HG02973 (cell line): Measurements from ENCODE around the gene CNDP2.
"Not testable (repeated sequence)": the region's sequence is repeated elsewhere in the genome, so short reads cannot be mapped to it uniquely, and the experiment has no call there.

ENCODE experiments used
- ATAC-seq: cut with Tn5 transposase; IDR thresholded peaks from one replicate; pipeline ENCODE4 v1.9.1; 2021; ENCODE audit warnings: moderate library complexity; ENCODE audit not compliant: unreplicated experiment

Gene CNDP2

DNA sequence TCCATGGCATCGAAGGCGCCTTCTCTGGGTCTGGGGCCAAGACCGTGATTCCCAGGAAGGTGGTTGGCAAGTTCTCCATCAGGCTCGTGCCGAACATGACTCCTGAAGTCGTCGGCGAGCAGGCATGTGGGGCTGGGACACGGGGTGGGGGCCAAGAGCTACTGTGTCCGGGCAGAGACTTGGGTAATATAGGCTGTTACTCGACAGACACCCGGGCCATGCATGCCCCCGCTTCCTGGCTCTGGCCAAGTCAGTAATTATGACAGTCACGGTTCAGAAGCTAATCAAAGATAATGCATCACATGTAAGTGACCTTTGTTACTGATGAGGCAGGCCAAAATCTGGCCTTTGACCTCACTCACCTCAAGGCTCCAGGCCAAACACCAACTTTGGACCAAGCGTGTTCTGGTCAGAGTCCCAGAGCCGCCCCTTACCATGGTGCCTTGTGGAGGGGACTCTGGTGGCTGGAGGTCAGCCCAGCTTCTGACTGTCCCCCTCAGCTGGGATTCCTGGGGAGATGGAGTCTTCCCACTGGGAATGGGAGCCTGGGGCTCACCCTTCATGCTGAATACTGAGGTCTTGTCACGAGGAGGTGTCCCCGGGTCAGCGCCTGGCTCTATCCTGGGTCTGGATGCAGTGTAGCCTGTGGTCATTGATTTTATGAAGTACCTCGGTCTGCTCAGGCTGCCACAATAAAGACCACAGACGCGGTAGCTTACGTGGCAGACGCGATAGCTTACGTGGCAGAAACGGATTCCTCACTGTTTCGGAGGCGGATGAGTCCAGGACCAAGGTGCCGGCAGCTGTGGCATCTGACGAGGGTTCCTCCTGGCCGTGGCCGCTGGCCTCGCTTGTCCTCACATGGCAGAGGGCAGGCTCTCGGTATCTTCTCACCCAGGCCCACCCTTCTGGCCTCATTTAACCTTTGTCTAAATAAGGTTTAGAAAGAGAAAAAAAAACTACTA lies 20.4 kb downstream of the CNDP2 start:
- no peak for ATAC-seq

DNA sequence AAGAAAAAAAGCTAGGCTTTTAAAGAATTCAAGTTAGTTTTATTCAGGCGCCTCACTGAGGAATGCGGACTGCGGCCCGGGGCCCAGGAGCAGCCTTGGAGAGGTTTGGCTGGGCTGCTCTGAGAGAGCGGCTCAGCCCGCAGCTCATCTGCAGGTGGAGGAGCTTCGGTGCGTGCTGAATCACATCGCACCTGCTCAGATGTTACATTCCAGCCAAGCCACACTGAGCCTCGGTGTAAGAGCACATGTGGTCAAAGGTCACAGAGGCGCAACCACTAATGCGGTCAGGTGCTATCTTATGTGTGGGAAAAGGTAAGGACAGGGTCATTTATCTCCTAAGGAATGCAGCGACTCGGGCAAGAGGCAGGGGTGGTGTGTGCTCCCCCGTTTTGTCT lies 21.1 kb downstream of the CNDP2 start:
- ATAC-seq: no peak

DNA sequence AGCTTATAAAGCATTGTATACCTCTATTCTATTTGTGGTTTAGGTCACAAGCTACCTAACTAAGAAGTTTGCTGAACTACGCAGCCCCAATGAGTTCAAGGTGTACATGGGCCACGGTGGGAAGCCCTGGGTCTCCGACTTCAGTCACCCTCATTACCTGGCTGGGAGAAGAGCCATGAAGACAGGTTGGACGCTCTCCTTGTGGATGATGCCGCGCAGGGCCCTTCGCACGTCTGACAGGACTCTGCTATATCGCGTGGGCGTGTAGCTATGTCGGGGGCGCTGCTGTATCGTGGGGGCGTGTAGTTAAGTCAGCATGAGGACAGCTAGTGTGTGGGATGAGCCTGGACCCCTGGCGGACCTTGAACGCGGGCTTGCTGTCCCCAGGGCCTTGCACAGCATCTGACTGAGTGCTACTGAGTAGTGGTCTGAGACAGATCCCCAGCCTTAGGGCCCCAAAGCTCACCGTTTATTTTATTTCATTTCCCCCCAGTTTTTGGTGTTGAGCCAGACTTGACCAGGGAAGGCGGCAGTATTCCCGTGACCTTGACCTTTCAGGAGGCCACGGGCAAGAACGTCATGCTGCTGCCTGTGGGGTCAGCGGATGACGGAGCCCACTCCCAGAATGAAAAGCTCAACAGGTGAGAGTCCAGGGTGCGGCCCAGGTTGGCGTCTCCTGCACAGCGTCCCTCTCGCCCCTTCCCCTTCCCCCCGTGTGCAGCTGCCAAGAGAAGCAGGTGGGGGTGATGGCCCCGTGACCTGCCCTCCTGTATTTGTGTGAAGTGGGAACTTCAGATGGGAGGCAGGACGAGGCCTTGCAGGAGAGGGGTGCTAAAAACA lies 22.5 kb downstream of the CNDP2 start:
- ATAC-seq: no peak

DNA sequence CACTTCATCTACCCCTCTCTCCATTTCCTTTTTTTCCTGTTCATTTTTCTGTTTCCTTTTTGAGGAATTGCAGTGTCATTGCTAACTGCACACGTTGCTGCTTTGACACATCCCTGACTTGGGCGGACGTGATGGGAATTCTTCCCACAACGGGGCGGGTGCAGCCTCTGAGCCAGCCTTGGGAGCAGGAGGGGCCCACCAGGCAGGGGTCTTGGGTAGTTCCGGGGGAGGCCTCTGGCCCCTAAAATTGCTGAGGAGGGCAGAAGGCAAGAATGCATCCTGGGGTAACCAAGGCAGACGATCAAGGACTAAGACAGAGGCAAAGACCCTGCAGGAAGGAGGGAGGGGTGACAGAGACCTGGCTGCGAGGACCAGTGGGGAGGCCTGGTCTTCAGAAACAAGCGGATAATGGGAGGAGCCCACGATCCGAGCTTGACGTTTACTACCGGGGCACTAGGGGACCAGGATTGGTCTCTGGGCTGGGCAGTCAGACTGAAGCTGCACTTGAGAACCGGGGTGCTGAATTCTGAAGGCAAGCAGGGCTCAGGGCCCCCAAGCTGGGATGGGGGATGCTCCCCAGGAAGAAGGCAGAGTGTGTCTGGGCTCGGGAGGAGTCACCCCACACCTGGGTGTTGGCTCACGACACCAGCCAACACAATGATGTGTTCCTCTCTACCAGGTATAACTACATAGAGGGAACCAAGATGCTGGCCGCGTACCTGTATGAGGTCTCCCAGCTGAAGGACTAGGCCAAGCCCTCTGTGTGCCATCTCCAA lies 23.3 kb downstream of the CNDP2 start:
- no peak for ATAC-seq

DNA sequence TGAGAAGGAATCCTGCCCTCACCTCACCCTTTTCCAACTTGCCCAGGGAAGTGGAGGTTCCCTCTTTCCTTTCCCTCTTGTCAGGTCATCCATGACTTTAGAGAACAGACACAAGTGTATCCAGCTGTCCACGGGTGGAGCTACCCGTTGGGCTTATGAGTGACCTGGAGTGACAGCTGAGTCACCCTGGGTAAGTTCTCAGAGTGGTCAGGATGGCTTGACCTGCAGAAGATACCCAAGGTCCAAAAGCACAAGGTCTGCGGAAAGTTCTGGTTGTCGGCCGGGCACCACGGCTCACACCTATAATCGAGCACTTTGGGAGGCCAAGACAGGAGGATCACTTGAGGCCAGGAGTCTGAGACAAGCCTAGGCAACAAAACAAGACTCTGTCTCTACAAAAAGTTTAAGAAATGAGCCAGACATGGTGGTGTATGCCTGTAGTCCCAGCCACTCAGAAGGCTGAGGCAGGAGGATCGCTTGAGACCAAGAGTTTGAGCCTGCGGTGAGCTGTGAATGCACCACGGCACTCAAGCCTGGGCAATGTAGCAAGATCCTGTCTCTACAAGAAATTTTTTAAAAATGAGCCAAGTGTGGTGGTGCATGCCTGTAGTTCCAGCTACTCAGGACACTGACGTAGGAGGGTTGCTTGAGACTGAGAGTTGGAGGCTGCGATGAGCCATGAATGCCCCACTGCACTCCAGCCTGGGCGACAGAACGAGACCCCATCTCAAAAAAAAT lies 24.1 kb downstream of the CNDP2 start:
- ATAC-seq: no peak

DNA sequence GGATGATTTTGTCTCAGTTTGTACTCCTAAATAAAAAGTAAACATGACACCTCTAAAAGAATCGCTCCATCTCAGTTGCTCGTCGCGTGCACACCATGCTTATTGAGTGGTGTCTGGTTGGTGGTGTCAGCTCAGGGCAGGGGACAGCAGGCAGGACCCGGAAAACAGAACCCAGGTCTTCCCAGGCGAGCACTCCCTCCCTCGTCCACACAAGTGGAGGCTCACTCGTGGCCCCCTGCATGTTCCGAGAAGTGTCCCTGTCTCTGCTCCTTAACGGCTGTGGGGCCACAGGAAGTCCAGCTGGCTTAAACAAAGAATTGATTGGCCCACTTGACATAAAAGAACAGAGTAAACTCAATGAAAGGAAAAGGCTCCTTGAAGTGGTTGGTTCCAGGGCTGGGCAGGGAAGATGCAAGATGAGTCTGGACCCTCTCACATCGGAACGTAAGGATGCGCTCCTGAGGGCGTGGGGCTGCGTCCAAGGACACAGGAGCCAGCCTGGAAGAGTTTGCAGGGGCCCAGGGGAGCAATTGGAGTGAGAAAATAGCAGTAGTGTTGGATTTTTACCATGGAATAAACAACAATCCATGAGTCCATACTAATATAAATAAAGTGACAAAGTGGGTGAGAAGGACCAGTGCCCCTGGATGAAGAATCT lies 25.0 kb downstream of the CNDP2 start:
- no peak for ATAC-seq

DNA sequence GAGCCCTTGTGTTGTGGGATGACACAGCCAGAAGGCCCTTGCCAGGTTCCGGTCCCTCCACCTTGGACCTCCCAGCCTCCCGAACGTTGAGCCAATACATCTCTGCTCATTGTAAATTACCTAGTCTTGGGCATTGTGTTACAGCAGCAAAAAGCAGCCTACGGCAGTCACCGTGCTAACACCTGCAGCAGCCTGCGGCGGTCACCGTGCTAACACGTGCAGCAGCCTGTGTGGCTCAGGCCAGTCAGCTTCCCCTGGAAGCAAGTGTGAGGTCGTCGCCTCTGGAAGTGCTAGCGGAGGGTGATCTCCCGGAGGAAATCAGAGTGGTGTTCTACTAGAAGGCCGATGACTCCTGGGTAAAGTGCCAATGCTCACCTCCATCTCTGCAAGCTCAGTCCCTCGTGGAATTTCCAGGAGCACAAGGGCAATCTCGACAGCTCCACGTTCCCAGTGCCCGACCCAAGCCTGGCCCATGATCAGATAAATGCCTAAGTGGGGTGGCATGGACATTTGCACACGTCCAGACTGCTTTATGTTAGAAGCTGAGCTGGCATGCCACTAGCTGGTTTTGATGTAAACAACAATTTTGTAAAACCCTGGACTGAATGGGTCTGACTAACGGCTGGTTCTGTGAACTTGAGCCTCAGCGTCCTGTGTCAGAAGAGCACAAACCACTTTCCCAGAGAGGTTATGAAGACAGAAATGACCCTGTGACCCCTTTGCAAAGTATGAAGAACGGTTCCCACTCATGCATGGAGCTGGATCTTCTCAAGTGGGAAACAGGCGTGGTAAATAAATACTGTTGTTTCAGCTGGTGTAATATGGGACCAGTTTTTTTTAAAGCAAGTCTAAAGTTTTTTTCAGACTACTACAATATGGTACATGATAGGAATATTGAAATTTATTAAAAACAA lies 26.7 kb downstream of the CNDP2 start:
- no peak for ATAC-seq

DNA sequence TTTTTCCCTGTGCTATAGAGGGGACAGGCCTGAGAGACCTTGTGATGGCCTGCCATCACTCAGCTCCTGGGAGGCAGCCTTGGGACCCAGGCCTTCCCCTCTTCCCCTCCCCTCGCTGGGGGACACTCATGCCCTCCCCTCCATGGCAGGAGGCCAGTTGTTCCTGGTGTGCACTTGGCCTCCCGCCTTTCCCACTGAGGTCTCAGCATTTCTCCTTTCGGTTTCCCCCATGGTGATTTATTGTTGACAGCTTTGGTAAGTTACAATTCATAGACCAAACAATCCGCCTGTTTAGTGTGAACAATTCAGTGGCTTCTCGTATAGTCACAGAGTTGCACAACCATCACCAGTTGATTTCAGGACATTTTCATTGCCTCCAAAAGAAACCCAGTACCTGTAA lies 27.9 kb downstream of the CNDP2 start:
- ATAC-seq: no peak

DNA sequence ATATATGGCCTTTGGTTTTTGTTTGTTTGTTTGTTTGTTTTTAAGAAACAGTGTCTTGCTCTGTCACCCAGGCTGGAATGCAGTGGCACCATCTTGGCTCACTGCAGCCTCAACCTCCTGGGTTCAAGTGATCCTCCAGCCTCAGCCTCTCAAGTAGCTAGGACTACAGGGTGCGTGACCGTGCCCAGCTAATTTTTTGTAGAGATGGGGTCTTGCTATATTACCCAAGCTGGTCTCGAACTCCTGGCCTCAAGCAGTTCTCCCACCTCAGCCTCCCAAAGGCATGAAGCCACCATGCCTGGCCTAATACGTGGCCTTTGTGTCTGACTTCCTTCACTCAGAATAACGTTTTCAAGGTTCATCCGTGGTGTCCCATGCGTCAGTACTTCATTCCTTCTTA lies 28.8 kb downstream of the CNDP2 start:
- not testable (repeated sequence) for ATAC-seq

DNA sequence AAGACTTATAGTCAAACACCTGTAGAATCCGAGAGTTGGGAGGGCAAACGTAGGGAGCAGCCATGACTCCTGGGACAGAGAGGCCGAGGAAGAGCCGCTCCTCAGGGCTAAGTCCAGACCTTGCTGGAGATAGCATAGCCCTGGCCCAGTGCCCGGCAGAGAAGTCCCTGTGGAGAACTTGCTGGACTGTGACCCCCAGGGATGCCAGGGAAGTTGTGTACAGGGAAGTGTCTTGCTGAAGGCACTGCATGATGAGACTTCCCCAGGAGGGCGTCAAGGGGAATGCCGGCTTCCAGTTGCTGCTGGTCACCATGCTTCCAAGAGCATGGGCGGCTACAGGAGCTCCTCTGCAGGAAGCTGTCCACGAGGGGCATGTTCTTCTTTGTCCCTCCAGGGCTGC lies 29.6 kb downstream of the CNDP2 start:
- no peak for ATAC-seq

DNA sequence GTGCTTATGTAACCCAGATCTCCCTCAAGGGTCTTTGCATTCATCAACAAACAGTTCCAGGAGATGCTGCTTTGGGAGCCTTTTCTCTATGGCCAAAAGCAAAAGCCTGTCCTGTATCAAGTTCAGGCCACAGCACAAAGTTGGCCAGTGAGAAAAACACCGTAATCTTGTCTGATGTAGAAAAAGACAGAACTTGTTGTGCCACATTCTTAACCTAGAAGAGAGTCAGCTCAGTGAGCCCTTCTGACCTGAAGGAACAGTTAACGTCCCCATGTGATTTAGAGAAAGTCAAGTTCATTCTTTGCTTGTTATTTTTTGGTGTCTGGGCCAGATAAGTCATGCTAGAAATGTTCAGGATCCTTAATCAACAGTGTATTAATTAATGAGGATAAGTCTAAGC lies 30.3 kb downstream of the CNDP2 start:
- ATAC-seq: no peak

DNA sequence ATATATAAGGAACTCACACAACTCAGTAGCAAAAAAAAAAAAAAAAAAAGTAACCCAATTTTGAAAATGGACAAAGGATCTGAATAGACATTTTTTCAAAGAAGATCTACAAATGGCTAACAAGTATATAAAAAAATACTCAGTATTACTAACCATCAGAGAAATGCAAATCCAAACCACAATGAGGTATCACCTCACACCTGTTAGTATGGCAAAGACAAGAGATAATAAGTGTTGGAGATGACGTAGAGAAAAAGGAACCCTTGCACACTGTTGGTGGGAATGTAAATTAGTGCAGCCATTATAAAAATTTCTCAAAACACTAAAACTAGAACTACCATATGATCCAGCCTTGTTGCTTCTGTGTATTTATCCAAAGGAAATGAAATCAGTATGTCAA lies 32.3 kb downstream of the CNDP2 start:
- ATAC-seq: peak; percentile 66

DNA sequence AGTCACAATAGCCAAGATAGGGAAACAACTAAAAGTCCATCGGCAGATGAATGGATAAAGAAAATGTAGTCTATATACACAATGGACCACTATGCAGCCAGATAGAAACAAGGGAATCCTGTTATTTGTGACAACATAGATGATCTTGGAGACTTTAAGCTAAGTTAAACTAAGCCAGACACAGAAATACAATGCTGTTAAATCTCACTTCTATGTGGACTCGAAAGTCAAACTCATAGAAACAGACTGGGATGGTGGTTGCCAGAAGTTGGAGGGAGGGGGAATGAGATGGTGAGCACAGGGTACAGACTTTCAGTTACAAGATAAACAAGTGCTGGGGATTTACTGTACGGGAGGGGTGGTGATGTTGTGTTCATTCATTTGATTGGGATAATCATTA lies 32.8 kb downstream of the CNDP2 start:
- ATAC-seq: no peak

DNA sequence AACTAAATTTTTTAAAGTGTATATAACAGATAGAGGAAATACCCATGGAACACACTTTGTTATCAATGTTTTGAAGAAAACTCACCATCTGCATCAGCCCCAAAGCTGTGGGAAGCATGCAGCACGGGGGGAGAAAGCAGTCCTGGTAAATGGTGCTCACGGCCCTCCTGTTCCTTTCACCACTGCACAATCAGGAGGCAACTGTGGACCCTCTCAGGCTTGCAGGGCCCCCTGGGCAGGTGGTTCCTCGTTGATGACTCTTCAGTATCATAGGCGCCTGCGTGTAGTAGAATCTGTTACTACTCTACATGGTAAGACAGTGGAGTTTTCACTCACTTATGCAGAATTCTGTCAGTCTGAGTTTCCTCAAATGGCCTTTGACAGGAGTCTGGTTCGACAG lies 33.2 kb downstream of the CNDP2 start:
- ATAC-seq: no peak

DNA sequence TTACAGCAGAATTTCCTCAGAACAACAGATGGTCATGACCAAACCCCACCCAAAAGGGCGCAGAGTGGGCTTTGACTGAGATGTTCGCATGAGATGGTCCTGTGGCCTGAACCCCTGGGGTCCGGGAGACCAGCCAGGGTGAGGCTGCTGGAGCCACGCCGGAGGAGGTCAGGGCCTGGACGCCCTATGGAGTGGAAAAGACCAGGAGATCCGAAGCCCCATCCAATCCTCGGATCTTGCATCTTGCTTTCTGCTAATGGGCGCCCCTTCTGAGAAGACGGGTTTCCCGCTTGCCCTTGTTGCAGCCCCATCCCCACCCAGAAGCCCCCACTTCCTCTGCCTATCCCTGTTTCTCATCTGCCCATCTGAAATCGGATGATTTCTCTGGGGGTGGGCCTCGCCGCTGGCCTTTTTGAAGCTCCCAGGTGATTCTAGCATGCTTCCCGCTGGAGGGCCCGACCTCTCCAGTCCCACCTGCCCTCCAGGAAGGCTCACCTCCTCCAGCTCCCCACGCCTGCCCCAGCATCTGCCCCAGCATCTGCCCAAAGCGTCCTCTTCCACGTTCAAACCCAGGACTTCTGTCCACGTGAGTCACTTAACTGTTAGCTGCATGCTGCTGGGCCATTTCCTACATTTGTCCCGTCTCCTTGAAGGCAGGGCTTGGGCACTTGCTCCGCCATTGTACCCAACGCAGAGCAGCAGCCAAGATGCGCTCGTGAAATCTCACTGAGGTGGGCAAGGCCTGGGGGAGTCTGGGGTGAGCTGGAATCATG lies 33.8 kb downstream of the CNDP2 start:
- ATAC-seq: no peak

DNA sequence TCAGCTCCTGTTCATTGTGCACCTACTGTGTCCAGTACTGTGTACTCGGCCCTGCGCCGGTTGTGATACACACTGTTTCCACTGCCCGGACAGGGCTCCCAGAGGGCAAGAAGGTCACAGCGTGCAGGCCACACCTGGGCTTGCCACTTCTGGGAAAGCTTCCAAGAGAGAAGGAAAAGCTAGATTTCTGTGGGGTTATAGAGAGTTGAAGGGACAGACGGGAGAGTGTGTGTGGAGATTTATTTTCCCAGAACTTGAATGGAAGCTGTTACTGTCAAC lies 34.4 kb downstream of the CNDP2 start:
- ATAC-seq: no peak

DNA sequence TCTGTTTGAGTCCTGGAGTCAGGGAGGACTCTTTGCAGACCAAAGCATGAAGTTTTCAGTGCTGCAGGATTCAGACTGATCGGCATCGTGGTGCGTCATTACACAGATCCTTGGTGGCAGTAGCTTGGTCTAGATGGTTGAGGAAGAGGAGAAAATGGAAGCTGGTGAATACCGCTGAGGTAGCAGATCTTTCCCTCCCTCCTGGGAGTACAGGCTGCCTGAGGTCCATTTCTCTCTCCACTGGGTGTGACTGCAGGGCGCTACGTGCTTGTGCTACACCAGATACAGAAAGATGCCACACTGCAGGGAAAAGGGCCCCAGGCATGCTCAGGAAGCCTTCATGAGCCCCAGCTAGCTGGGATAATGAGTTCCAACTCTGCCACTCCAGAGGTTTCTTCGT lies 34.9 kb downstream of the CNDP2 start:
- ATAC-seq: no peak

DNA sequence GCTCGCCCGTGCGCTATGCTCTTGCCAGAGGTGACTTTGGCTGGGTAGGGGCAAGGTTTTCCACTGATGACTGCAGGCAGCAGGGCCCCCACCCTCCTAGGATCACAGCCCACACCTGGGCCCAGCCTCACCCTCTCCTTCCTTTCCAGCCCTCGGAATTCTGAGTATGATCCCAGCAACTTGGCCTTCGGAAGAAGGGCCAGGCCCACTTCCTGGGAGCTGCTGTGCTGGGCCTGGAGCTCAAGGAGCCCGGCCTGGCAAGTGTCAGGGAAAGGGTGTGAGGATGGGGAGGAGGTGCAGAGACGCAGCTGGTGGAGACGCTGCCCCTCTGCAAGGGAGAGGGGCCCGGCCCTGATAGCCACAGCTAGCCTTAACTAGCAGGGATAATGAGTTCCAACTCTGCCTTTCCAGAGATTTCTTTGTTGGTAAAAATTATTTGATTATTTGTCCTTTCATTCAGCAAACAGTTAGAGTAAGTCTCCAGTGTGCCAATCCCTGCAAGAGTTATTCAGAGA lies 36.4 kb downstream of the CNDP2 start:
- ATAC-seq: no peak
